ENCODE results near the gene PRKN. TPM values are rescaled to one million over a fixed set of nuclear protein-coding genes. Genes with fewer than 3 reads are reported as not detected.

Gene PRKN
- total RNA-seq, 1 donor from 2014 or later, result 2.8 TPM

- Histone ChIP-seq H3K9ac (no peak overlapping the region), H3K4me3 (no peak overlapping the region), H3K27me3 (peaks cover 8% of the 10 kb centered on the region), H3F3A (ENCODE audit: low read depth) (no peaks in the 10 kb centered on the region), H3K4me2 (no peak overlapping the region), H3K27ac (no peak overlapping the region), H3K36me3 (no peaks in the 10 kb centered on the region), H3K9me3 (ENCODE audit: low read depth) (no peaks in the 10 kb centered on the region), H4K20me1 (ENCODE audit: low read depth) (no peaks in the 10 kb centered on the region), H3K4me1 (peaks cover 5% of the 10 kb centered on the region), H2AFZ (replicated peaks) (no peak overlapping the region), H3K79me2 (ENCODE audit: low read depth) (no peaks in the 10 kb centered on the region)
- DNase-seq (ENCODE audit: low spot score), result no peak
- Mint-ChIP-seq H3K4me3 (no peak overlapping the region), H3K27me3 (ENCODE audit: insufficient read depth, low read depth) (no peaks in the 10 kb centered on the region), H3K36me3 (peaks cover 4% of the 10 kb centered on the region), H3K4me1 (peaks cover 11% of the 10 kb centered on the region), H3K27ac (no peak overlapping the region), H3K9me3 (peaks cover 4% of the 10 kb centered on the region)
- TF ChIP-seq EZH2 (IDR thresholded peaks at IDR 0.05) (no peak), CTCF (IDR thresholded peaks at IDR 0.05) (no peak), EZH2phosphoT487 (IDR thresholded peaks at IDR 0.05) (no peak)
These were observed 5.3 kb downstream of the PRKN start for GRCh38 chr6:162722226-162722625.

- H3K36me3 ChIP-seq, result no peaks in the 10 kb centered on the region
- H4K20me1 ChIP-seq (ENCODE audit: low read depth), result no peaks in the 10 kb centered on the region
- no peaks in the 10 kb centered on the region for H3F3A ChIP-seq (ENCODE audit: low read depth)
- TF ChIP-seq CTCF (IDR thresholded peaks at IDR 0.05) (no peak), EZH2phosphoT487 (IDR thresholded peaks at IDR 0.05) (no peak), EZH2 (IDR thresholded peaks at IDR 0.05) (no peak)
- H3K27me3 ChIP-seq, result peaks cover 3% of the 10 kb centered on the region
- H3K9me3 ChIP-seq (ENCODE audit: low read depth), result no peaks in the 10 kb centered on the region
- Mint-ChIP-seq H3K4me3 (no peak overlapping the region), H3K36me3 (peaks cover 6% of the 10 kb centered on the region), H3K4me1 (peaks cover 4% of the 10 kb centered on the region), H3K27ac (no peak overlapping the region), H3K27me3 (ENCODE audit: insufficient read depth, low read depth) (no peaks in the 10 kb centered on the region), H3K9me3 (peaks cover 6% of the 10 kb centered on the region)
- no peak overlapping the region for H3K4me3 ChIP-seq
- H2AFZ ChIP-seq (replicated peaks), result no peak overlapping the region
- DNase-seq (ENCODE audit: low spot score), result no peak
- H3K79me2 ChIP-seq (ENCODE audit: low read depth), result no peaks in the 10 kb centered on the region
- H3K4me2 ChIP-seq, result no peak overlapping the region
- H3K27ac ChIP-seq, result no peak overlapping the region
- H3K4me1 ChIP-seq, result peaks cover 5% of the 10 kb centered on the region
- no peak overlapping the region for H3K9ac ChIP-seq
These were observed 6.2 kb downstream of the PRKN start for GRCh38 chr6:162721404-162721687.

GRCh38 chr6:162719528-162719927, 8.0 kb downstream of the PRKN start:
- Histone ChIP-seq H2AFZ (replicated peaks) (no peak overlapping the region), H3K79me2 (ENCODE audit: low read depth) (no peaks in the 10 kb centered on the region), H3K27me3 (no peaks in the 10 kb centered on the region), H4K20me1 (ENCODE audit: low read depth) (no peaks in the 10 kb centered on the region), H3F3A (ENCODE audit: low read depth) (no peaks in the 10 kb centered on the region), H3K9me3 (ENCODE audit: low read depth) (no peaks in the 10 kb centered on the region), H3K4me1 (peaks cover 5% of the 10 kb centered on the region), H3K9ac (no peak overlapping the region), H3K4me3 (no peak overlapping the region), H3K27ac (no peak overlapping the region), H3K36me3 (no peaks in the 10 kb centered on the region), H3K4me2 (no peak overlapping the region)
- Mint-ChIP-seq H3K9me3 (peaks cover 6% of the 10 kb centered on the region), H3K36me3 (peaks cover 6% of the 10 kb centered on the region), H3K4me3 (no peak overlapping the region), H3K27ac (no peak overlapping the region), H3K4me1 (peaks cover 4% of the 10 kb centered on the region), H3K27me3 (ENCODE audit: insufficient read depth, low read depth) (no peaks in the 10 kb centered on the region)
- TF ChIP-seq EZH2phosphoT487 (IDR thresholded peaks at IDR 0.05), result no peak
- TF ChIP-seq CTCF (IDR thresholded peaks at IDR 0.05), result no peak
- no peak for TF ChIP-seq EZH2 (IDR thresholded peaks at IDR 0.05)
- no peak for DNase-seq (ENCODE audit: low spot score)

- H3K36me3 ChIP-seq, result no peaks in the 10 kb centered on the region
- H3K27ac ChIP-seq, result no peak overlapping the region
- H3K4me2 ChIP-seq, result no peak overlapping the region
- H3K4me3 Mint-ChIP-seq, result no peak overlapping the region
- H3K27me3 Mint-ChIP-seq (ENCODE audit: insufficient read depth, low read depth), result peaks cover 2% of the 10 kb centered on the region
- H3K9me3 Mint-ChIP-seq, result peaks cover 6% of the 10 kb centered on the region
- H3F3A ChIP-seq (ENCODE audit: low read depth), result no peaks in the 10 kb centered on the region
- peaks cover 8% of the 10 kb centered on the region for H3K4me1 Mint-ChIP-seq
- no peak overlapping the region for H3K4me3 ChIP-seq
- no peak overlapping the region for H3K27ac Mint-ChIP-seq
- H3K79me2 ChIP-seq (ENCODE audit: low read depth), result no peaks in the 10 kb centered on the region
- H3K27me3 ChIP-seq, result no peaks in the 10 kb centered on the region
- H3K9ac ChIP-seq, result no peak overlapping the region
- H4K20me1 ChIP-seq (ENCODE audit: low read depth), result no peaks in the 10 kb centered on the region
- H3K9me3 ChIP-seq (ENCODE audit: low read depth), result no peaks in the 10 kb centered on the region
- peaks cover 6% of the 10 kb centered on the region for H3K36me3 Mint-ChIP-seq
- DNase-seq (ENCODE audit: low spot score), result no peak
- no peak overlapping the region for H2AFZ ChIP-seq (replicated peaks)
- peaks cover 5% of the 10 kb centered on the region for H3K4me1 ChIP-seq
- TF ChIP-seq EZH2 (IDR thresholded peaks at IDR 0.05), result no peak
- no peak for TF ChIP-seq EZH2phosphoT487 (IDR thresholded peaks at IDR 0.05)
- TF ChIP-seq CTCF (IDR thresholded peaks at IDR 0.05), result no peak
These were observed 12.0 kb downstream of the PRKN start for GRCh38 chr6:162715601-162716000.

Measured in neural progenitor cell (in vitro differentiated cells).